Fibroblast of lung (primary cell): ENCODE measurements around the gene RUFY3.

Source experiments
- EZH2 ChIP-seq: IDR thresholded peaks from 2 replicates; pipeline ENCODE4 v1.5.1; 2012; ENCODE audit warnings: low read length, control low read depth, mild to moderate bottlenecking; ENCODE audit errors: missing control alignments
- TF ChIP-seq, protein P1 (sequence below), 2 donors: IDR thresholded peaks in 1 of 2; conservative IDR thresholded peaks in 1 of 2; 1 replicate in 1 of 2; 2 replicates in 1 of 2; pipeline ENCODE4 v1.5.1; 2011 to 2012; ENCODE audit warnings: low read length in 2 of 2, control low read depth in 1 of 2, inconsistent platforms in 1 of 2, low read depth in 1 of 2, mild to moderate bottlenecking in 1 of 2

DNA sequence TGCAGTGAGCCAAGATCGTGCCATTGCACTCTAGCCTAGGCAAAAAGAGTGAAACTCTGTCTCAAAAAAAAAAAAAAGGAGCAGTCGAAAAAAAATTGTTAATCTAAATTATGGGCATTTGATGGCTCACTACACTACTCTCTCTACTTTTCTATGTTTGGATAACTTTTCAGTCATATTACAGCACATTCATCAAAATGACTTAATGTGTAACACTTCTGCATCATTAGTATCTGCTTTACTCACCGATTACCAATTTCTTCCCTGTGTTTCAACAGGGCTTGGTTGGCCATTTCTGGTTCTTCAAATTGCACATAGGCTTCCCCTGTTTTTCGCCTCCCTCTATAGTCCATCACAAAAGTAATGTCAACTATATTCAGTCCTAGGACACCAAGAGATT is 109.5 kb downstream of the RUFY3 start:
- TF ChIP-seq, protein P1, sequence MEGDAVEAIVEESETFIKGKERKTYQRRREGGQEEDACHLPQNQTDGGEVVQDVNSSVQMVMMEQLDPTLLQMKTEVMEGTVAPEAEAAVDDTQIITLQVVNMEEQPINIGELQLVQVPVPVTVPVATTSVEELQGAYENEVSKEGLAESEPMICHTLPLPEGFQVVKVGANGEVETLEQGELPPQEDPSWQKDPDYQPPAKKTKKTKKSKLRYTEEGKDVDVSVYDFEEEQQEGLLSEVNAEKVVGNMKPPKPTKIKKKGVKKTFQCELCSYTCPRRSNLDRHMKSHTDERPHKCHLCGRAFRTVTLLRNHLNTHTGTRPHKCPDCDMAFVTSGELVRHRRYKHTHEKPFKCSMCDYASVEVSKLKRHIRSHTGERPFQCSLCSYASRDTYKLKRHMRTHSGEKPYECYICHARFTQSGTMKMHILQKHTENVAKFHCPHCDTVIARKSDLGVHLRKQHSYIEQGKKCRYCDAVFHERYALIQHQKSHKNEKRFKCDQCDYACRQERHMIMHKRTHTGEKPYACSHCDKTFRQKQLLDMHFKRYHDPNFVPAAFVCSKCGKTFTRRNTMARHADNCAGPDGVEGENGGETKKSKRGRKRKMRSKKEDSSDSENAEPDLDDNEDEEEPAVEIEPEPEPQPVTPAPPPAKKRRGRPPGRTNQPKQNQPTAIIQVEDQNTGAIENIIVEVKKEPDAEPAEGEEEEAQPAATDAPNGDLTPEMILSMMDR (conservative IDR thresholded peaks at IDR 0.05 in 1 of 2, IDR thresholded peaks at IDR 0.05 in 1 of 2; ENCODE audit: low read depth in 1 of 2, low read length in 2 of 2): no peak
- TF ChIP-seq EZH2: no peak
